GM11168 (cell line): ENCODE data around the gene S100A10.

Experiments used
- in situ Hi-C: fragments of 300-500 bp; cut with MboI; formaldehyde crosslinking; loops from one replicate; pipeline ENCODE4 v1.12.0; 2022; ENCODE audit warnings: low sequenced_read_pairs; ENCODE audit not compliant: unreplicated experiment

S100A10 gene

DNA sequence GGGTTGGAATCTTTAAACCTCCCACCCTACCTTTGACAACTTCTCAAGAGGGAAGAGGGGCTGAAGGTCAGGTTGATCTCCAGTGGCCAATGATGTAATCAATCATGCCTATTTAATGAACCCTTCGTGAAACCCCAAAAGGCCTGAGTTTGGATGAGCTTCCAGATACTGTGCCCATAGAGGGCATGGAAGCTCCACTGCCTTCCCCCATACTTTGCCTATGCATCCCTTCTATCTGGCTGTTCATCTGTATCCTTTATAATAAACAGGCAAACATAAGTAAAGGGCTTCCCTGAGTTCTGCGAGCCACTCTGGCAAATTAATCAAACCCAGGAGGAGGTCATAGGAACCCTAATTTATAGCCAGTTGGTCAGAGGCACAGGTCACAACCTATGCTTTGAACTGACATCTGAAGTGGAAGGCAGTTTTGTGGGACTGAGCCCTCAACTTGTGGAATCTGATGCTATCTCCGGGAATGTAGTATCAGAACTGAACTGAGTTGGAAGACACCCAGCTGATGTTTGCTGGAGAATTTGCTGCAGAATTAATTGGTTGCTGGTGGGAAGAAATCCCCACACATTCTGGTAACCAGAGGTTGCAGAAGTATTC lies 24.8 kb downstream of the S100A10 start:
- in situ Hi-C loops = no loop called here

DNA sequence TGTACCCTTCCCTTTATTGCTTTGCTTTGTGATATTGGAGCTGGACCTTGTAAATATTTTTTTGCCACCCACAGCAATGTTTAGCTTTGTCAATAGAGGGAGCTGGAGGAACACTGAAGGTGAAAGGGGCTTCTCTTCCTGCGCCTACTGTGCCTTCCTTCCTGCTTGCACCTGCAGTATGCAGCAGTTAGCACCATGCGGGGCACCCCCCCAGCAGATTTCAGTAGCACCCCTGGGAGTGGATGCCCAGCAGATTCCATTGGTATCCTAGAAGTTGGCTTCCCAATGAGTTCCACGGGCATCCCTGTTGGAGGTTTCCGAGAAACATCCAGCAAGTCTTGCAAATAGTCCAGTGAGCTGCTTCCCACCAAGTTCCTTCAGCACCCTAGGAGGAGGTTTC lies 25.6 kb downstream of the S100A10 start:
- in situ Hi-C loops = no loop called here

DNA sequence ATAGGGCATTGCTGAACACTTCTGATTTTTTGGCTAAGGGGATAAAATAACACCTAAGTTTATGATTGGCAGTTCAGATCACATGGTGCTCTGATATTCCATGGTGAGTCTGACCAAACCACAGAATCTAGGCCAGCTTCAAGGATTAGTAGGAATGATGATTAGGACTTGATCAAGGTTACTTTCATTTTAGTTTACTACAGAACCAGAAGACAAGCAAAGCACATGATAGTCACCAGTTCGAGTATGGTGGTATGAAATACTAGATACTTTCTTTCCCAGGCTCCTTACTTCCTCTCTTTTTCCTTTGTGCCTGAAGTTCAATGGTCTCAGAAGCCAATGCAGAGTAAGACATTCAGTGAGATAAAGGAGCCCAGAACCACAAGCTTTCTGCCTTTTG lies 26.6 kb downstream of the S100A10 start:
- in situ Hi-C loops = no loop called here

DNA sequence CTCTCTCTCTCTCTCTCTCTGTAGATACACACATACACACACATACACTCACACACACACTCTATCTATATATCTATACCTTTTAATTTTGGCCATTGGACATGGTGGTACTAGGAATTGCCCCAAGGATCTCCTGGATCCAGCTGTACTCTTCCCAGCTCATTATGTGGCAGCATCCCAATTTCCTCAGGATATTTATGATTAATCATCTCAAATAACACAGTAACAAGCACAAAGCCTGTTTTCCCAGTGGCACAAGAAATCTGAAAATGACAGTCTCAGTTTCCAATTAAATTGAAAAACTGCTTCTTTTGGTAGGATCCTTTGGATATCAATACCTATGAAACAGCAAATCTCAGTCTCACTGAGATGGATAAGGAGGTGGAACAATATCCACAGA lies 27.6 kb downstream of the S100A10 start:
- in situ Hi-C loops = no loop called here

DNA sequence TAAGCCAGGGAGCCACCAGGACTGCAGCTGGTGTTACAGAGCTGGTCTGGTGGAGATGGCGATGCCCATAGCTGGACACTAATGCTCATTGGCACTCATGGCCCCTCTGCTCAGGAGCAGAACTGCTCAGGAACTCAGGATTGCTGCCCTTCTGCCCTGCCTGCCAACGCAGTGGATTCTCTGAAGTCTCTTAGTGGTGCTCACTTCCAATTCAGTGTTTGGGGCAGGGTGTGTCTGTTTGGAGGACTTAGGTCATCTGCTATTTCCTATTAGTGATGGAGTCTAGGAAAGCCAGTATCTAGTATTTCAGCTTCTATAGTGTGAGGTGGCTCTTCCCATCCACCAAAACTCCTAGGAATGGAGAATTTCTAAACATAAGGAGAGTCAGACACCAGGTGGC lies 29.1 kb downstream of the S100A10 start:
- in situ Hi-C loops = no loop called here

DNA sequence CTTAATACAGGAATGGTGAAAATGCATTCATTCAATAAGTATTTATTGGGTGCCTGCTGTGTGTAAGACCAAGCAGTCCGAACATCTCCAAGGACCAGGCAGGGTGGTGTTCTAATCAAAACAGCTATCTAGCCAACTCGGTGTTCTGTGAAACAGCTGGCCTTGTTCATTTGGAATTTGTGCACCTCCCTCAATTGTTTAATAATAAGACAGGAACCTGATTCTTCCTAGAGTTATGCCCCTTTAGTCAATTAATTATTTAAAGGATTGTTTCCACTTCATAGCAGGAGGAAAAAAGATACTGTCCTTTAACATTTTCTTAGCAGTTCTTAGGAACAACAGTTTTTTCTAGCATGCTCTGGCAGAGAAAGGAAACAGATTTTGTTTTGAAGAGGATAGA lies 30.4 kb downstream of the S100A10 start:
- in situ Hi-C loops = no loop called here

DNA sequence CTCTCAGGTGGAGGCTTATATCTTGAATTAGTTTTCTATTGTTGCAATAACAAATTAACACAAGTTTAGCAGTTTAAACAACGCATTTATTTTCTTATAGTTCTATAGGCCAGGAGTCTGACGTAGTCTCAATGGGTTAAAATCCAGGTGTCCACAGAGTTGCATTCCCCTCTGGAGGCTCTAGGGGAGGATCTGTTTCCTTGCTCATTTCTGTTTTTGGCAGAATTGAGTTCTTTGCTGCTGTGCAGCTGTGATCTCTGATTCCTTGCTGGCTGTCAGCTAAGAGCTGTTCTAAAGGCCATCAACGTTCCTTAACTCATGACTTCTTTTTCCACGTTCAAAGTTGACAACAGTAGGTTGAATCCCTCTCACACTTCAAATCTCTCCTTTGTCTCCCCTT lies 31.8 kb downstream of the S100A10 start:
- in situ Hi-C loops = no loop called here

DNA sequence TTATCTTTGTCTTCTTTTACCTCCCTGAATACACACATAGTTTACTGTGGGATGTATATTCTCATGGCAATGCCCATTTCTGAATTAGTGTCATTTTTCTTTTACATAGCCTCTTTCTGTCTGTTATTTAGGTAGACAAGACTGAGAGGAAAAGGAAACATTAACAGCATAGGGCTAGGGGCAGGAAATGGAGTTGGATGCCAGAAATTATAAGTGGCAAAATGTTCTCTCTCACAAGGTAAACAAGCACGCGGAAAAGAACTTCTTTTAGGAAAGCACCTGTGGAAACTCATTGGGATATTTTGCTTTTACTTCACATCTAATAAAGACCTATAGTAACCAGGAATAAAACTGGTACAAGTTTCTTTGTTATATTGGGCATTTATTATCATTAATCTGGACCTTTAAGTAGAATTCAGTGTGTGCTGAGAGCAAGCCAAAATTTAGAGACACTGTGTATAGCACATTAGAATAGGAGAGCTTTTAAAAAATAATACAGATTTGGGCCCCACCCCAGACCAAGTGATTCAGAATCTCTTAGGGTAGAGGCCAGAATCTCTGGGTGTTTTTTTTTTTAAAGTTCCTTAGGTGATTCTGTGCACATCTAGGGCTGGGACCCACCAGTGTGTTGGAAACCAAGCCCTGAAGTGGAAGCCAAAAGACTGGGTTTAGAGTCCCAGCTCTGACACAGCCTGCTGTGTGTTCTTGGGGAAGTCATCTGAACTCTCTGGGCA lies 32.7 kb downstream of the S100A10 start:
- in situ Hi-C loops = no loop called here

DNA sequence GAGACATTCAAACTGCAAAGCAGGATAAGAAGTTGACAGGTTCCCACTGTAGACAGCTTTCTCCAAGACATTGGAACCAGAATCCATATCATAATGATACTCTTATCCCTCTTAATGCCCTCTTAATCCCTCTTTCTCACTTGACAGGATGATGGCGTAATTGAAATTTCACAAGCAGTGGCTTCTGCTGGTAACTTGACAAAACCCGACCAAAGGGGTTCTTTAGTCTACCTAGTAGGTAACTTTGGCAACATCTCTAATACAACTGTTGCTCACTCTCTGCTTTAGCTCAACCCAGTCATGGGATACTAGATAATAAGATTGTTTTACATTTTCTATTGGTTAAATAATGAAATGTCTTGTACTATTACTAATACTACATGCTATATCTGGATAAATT lies 34.7 kb downstream of the S100A10 start:
- in situ Hi-C loops = no loop called here

DNA sequence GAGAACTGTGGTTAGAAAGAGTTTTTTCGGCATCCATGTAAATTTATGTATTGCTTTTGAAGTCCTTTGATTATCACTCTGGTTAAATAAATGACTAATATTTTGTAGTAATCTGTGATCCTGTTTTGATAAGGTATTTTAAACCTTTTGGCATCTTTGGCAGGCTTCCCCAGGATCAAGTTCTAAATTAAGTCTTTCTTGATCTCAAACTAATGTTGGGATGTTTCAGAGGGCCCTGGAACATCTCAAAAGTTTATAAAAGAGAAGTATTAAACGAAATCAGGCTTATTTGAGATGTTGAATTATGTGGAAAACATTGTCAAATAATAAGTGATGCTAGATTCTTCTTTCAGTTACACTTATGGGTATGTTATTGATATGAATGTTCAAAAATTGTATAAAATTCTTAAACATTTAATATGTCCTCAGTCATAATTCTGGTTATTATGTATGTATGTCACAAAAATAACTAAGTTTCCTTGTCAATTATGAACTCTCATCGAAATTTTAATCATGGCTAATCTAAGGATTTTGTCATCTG lies 36.6 kb downstream of the S100A10 start:
- in situ Hi-C loops = no loop called here

DNA sequence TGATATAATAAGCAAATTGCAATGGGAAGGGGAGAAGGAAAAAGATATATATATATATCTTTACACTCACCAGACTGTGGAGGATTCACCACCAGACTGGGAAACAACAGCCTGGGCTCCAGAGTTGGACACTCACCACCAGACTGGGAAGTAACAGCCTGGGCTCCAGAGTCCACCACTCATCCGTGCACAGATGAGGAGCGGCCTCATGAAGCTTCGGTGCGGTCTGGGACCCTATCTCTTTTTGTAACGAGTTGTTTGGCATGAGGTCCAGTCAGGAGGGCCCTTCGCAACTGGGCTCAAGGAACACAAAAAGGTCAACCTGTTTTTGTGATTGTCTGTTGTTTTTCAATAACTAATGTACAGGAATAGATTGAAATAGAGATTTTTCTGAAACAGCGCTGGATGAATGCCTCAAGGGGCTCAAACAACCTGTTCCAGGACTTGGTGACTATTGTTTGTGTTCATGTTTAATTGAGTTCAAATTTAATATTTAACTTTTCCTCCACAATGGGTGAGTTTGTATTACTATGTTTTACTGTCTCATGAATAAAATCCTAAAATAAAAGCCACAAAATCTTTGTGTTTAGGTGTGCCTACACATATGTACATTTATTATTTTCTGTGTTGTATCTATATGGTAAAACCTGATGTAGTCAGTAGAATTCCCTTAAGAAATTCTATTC lies 40.1 kb downstream of the S100A10 start:
- in situ Hi-C loops = no loop called here

DNA sequence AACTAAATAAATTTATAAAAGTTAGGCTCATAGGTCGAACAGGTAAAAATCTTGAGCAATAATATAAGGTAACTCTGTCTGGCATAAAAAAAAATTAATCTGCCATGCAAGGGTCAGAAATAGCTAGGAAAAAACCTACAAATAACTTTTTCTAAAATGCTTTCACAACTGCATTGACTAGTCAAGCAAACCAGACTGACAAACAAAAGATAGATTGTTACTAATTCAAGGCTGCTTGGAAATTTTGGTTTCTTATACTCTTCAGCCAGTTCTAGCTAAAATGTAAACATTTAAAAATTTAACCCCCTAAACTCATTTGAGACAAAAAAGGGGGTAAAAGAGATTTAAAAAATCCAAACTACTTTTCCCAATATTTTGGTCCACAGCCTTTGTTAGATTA lies 40.8 kb downstream of the S100A10 start:
- in situ Hi-C loops = no loop called here

DNA sequence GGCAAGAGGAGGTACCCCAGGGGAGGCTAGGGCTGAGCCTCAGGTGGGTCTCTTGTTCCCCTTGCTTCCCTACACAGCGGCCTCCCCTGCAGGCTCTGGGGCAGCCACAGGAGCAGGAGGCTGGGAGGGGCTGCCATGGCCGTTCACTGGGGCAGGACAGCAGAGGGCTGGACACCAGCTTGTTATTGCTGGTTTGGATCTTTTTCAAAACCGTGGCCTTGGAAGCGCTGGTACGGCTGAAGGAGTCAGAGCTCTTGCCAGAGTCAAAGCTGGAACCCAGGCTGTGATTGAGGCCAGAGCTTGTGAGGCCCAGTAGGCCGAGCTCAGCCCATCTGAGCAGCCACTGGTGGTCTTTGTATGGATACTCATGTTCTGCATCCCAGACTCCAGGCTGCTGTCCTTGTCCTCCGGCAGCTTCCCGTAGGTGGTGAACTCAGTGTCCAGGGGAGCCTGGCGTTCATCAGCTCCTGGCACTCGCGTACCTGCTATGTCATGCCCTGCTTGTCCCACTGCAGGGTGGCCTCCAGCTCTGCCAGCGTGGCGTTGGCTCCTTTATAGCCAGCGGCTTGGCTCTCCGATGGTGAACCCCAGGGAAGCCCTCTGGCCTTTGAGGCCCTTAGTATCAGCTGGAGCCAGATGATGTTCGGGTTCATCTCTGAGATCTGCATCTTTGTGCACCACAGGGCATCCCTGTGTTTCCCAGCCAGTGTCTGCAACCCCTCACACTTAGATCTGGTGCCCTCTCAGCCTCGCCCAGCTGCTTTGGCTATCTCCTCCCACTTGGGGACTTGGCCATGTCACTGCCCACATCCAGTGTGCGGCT lies 44.1 kb downstream of the S100A10 start:
- in situ Hi-C loops = no loop called here

DNA sequence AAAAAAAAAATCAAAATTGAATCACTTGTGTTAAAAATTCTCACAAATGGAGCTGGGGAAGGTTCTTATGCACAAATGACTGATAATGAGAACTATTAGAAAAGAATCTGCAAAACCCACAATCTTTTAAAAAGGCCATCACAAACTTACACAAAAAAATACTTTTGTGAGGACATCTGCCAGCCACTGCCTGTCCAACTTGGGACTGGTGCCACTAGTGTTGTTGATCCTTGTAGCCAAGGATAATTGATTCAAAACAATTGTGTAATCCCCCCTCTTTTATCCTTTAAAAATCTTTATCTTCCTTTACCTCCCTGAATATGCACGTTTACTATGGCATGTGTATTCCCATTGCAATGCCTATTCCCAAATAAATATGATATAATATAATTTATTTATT lies 45.2 kb downstream of the S100A10 start:
- in situ Hi-C loops = no loop called here

DNA sequence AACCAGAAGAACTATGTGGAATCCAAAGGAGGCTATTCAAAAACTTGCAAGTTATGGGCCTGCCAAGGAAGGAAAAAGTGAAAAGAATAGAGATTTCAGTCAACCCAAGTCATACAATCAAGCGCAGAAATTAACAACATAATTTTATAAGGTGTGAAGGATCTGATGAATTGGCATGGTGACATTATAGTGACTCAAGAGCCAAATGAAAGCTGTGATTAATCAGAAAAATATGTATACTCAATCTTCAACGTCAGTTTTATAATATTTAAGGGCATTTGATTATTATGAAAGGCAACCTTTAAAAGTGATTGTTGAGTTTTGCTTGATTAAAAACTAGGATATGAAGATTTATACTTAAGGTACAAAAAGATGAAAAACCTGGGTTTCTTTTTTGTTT lies 46.5 kb downstream of the S100A10 start:
- in situ Hi-C loops = no loop called here

DNA sequence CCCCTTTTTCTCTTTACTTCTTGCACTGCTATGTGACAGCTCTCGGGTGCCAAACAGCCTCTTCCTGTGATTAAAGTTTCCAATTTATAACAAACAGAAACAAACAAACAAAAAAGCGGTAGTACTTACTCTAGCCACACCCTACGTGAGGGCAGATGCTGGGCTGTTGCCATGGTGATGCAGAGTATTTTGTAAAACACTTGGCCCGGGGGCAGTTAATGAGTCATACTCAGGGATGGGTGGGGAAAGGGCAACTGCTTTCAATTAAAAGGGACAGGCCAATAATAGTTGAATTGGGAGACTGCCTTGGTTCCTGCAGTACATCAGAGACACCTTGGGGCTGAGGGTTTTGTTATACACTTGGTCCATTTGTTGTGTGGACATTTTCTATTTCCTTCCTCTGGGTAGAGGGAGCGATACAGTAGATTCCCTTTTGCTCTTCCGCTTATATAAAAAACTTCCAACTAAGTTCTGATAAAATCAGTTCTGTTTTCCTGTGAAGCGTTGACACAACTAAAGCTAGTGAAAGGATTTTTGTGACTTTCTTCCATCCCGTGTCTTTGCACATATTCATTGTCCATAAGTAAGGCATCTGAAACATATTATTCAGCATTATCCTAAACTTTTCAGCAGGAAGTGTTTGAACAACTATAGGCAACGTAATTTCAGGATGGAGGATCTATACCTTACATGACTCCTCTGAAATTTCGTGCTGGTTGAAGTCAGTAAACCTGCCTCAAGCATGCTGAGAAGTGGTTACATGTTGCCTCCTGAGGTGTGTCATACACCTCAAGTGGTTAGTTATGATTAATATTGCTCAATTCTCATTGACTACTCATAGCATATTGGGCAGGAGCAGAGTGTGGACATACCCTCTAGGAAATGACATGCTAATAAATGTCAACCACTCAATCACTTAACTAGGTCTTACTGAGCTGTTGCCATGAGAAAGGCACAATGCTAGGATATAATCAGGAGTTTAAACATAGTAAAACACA lies 47.6 kb downstream of the S100A10 start:
- in situ Hi-C loops = no loop called here

DNA sequence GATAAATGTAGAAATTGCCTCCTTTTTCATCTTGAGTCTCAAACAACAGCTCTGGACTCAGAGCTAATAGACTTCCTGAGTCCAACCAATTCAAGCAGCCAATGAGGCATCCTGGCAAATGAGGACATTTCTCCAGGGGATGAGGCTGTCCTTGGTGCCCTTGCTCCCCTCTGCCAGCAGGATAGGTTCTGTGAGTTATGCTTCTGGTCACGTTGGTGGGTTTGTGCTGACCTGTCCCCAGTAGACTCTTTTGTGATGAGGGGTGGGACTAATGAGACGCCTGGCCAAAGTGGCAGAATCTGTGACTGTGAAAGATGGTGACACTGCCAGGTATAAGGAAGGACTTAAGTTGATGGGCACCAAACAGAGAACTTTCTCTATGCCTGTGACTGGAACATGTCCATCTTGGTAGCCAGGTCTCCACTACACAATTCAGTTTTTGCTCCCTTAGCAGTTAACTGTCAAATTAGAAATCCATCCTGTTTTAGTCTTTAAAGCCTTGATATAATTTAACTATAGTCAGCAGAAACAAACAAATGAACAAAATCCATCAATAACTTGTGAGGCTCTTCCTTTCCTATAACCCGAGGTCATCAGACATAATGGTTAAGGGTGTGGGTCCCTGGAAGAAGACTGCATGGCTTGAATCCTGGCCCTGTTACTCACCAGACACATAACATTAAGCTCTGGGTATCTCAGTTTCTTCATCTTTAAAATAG lies 48.6 kb downstream of the S100A10 start:
- in situ Hi-C loops = no loop called here

DNA sequence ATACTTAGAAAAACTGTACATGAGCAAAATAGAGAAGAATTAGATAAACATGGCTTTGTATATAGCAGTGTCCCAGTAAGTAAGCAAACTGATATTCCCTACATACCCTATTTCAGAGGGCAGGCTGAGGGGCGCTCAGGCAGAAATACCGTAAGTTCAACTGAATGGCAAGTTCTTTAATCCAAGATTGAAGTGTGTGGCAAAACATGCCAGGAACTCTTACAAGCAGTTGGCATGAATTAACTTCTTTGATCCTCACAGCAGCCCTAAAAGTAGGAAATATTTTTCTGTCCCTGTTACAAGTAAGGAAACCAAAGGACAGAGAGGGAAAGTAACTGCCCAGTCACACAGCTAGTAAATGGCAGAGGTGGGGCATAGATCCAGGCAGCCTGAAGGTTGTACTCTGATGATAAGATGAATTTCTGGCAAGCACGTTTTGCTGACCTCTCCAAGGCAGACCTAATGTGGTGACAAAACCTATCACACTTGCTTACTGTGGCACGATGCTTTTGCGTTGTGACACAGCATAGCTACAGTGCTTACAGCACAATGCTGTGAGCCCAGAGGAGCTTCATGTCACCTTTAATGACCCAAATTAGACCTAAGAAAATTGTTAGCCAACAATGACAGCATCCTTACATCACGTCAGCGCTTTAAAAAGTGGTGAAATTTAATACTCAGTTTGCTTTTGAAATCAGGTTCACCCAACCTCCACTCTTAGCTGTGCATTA lies 49.4 kb downstream of the S100A10 start:
- in situ Hi-C loops = no loop called here
